ENCODE measurements around the gene CCDC157. TPM values are rescaled to one million over a fixed set of nuclear protein-coding genes. Genes with fewer than 3 reads are reported as not detected.
A peak's percentile ranks its signal among the peaks of the same experiment; 100 is the strongest.

CCDC157 gene
- total RNA-seq, 1 donor from 2014 or later = 4.2 TPM

DNA sequence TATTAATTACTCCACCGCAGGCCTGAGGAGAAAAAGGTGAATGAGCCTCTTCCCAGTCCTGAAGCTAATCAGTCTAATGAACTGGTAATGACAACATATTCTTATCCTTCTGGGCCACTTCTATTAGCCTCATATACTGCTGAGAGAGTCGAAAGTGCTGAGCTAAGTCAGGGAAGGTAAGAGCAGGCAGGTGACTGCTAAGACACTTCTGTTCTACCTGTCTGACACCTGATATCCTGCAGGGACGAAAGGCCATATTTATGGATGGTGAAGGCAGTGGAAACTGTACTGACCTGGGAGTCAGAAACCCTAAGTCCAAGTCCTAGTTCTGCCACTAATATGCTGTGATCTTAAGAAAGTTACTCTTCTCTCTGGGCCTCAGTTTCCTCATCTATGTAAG, 33.6 kb upstream of the CCDC157 start:
- TF ChIP-seq, protein P1, sequence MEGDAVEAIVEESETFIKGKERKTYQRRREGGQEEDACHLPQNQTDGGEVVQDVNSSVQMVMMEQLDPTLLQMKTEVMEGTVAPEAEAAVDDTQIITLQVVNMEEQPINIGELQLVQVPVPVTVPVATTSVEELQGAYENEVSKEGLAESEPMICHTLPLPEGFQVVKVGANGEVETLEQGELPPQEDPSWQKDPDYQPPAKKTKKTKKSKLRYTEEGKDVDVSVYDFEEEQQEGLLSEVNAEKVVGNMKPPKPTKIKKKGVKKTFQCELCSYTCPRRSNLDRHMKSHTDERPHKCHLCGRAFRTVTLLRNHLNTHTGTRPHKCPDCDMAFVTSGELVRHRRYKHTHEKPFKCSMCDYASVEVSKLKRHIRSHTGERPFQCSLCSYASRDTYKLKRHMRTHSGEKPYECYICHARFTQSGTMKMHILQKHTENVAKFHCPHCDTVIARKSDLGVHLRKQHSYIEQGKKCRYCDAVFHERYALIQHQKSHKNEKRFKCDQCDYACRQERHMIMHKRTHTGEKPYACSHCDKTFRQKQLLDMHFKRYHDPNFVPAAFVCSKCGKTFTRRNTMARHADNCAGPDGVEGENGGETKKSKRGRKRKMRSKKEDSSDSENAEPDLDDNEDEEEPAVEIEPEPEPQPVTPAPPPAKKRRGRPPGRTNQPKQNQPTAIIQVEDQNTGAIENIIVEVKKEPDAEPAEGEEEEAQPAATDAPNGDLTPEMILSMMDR (IDR thresholded peaks at IDR 0.05) = no peak
- TF ChIP-seq POLR2A (IDR thresholded peaks at IDR 0.05) (no peak), POLR2AphosphoS5 (IDR thresholded peaks at IDR 0.05; ENCODE audit: insufficient read depth in 1 of 2, low read depth in 1 of 2) (no peak)
- no peaks in the 10 kb centered on the region for H3K27me3 ChIP-seq
- H3K27ac ChIP-seq = peak overlapping the region; percentile 93
- no peak for DNase-seq (ENCODE audit: extremely low spot score in 2 of 2)
- H3K4me1 ChIP-seq = peaks cover 87% of the 10 kb centered on the region
- H3K4me3 ChIP-seq = no peak overlapping the region
- H3K36me3 ChIP-seq = peaks cover 0 to 6% of the 10 kb centered on the region in 2 donors
- no peaks in the 10 kb centered on the region for H3K9me3 ChIP-seq
- intact Hi-C loops (cut with DNase I) = no loop called here

DNA sequence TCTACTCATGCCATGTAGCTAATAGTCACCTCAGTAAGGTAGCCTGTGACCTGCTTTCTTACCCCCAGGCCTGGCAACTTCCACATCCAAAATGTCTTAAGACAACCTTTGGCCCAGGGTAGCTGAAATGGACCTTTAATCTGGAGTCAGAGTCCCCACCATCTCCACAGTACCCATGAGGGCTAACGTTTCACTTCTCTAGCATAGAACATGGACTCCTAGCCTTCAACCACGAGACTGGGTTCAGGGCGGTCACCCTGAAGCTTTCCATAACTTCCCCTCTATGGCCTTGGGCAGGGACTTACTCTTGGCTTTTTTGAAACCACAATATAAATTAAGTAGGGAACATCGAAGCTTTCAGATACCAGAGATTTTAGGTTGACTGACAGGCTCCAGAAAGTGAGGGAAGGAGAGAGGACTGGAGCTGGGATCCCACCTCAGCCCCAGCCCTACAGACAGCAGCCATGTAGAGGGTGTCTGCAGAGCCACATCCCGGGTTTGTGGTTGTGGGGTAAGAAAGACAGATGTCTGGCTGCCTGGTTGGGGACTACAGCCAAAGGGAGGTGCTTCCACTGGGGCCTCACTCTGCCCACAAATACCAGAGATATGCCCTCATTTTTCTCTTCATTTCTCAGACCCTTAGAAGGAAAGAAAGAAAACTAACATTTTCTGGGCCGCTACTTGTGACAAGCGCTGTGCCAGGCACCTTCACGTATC, 32.6 kb upstream of the CCDC157 start:
- TF ChIP-seq POLR2A (IDR thresholded peaks at IDR 0.05) (no peak), POLR2AphosphoS5 (IDR thresholded peaks at IDR 0.05; ENCODE audit: insufficient read depth in 1 of 2, low read depth in 1 of 2) (no peak)
- TF ChIP-seq, protein P1 (IDR thresholded peaks at IDR 0.05) = no peak
- no peak for DNase-seq (ENCODE audit: extremely low spot score in 2 of 2)
- H3K27me3 ChIP-seq = no peaks in the 10 kb centered on the region
- H3K4me3 ChIP-seq = peak overlapping the region; percentile 93 to 94
- H3K27ac ChIP-seq = peak overlapping the region; percentile 93
- peaks cover 78% of the 10 kb centered on the region for H3K4me1 ChIP-seq
- H3K36me3 ChIP-seq = peaks cover 0 to 6% of the 10 kb centered on the region in 2 donors
- intact Hi-C loops (cut with DNase I) = no loop called here
- no peaks in the 10 kb centered on the region for H3K9me3 ChIP-seq

DNA sequence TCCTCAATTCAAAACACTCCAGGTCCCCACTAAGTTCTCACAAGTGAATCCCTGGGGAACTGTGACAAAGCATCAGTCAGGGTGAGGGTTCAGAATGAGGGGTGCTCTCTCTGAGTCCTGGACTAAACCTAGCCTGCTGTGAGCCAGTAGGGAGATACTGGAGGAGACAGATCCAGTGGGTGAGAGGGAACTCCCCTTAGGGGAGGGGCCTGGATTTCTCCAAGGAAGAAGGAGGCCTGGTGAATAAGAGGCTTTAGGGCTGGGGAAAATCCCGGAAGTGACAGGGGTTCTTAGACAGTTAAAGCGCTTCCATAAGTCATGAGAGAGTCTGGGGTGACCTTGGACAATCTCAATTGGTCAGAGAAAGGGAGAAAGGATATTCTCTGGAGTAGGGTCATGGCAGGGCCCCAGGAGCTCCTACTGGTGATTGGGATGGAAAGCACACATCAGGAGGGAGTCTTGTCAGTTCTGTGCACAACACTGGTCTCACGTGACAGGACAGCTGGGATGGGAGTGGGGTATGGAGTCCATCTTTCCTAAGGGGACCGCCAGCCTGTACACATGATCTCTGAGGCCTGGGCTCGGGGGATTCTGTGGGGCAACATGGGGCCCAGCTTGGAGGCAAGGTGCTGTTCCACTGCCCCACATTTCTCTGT, 31.6 kb upstream of the CCDC157 start:
- H3K9me3 ChIP-seq = no peaks in the 10 kb centered on the region
- peaks cover 68% of the 10 kb centered on the region for H3K4me1 ChIP-seq
- peaks cover 0 to 6% of the 10 kb centered on the region in 2 donors for H3K36me3 ChIP-seq
- peak overlapping the region; percentile 93 for H3K27ac ChIP-seq
- H3K4me3 ChIP-seq = peak overlapping the region; percentile 93 to 94
- TF ChIP-seq POLR2AphosphoS5 (IDR thresholded peaks at IDR 0.05; ENCODE audit: insufficient read depth in 1 of 2, low read depth in 1 of 2) = peak in 1 of 2 donors; percentile 82
- TF ChIP-seq, protein P1 (IDR thresholded peaks at IDR 0.05) = no peak
- intact Hi-C loops (cut with DNase I) = no loop called here
- no peaks in the 10 kb centered on the region for H3K27me3 ChIP-seq
- no peak for DNase-seq (ENCODE audit: extremely low spot score in 2 of 2)

DNA sequence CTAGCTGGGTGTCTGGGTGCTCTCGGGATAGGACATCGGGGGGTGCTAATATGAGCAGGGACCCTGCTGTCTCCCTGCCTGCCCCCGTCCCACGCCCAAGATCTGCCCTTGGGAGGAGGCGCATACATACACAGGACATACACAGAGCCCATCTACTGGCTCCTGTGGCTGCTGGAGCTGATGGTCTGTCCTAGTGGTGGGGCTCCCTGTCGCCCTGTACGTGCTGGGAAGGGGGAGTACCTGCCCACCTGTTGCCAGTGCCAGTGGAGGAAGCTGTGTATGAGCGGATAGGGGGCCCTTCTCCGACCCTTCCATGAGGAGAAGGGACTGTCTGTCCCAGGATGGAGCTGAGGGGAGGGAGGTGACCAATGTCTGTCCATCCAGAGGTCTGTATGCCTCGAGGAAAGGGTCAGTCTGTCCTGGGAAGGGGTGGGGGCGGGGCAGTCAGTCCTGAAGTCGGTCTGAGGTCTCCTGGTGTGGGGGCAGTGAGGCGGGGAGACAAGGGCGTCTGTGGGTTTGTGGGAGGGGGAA, 31.0 kb upstream of the CCDC157 start:
- no peak for DNase-seq (ENCODE audit: extremely low spot score in 2 of 2)
- H3K4me1 ChIP-seq = peaks cover 62% of the 10 kb centered on the region
- intact Hi-C loops (cut with DNase I) = no loop called here

More for the DNA sequence above, 31.0 kb upstream of the CCDC157 start:
- H3K36me3 ChIP-seq = peaks cover 0 to 2% of the 10 kb centered on the region in 2 donors
- peak overlapping the region; percentile 93 for H3K27ac ChIP-seq
- TF ChIP-seq, protein P1 (IDR thresholded peaks at IDR 0.05) = no peak
- TF ChIP-seq POLR2A (IDR thresholded peaks at IDR 0.05) = no peak
- no peak for TF ChIP-seq POLR2AphosphoS5 (IDR thresholded peaks at IDR 0.05; ENCODE audit: insufficient read depth in 1 of 2, low read depth in 1 of 2)
- H3K9me3 ChIP-seq = no peaks in the 10 kb centered on the region
- peak overlapping the region; percentile 93 to 94 for H3K4me3 ChIP-seq
- no peaks in the 10 kb centered on the region for H3K27me3 ChIP-seq
